Endothelial cell (in vitro differentiated cells): Measurements from ENCODE around the gene TRAPPC10. TPM values are rescaled to one million over a fixed set of nuclear protein-coding genes. Genes with fewer than 3 reads are reported as not detected.

ENCODE experiments used
- DNase-seq: peaks from one replicate; pipeline ENCODE4 v3.0.0; 2021; ENCODE audit warnings: low spot score
- H3K27ac Mint-ChIP-seq: one replicate; pipeline ENCODE4 v1.8.0; 2021; ENCODE audit warnings: mixed read lengths, inconsistent platforms; ENCODE audit not compliant: unreplicated experiment
- H3K27me3 Mint-ChIP-seq: one replicate; pipeline ENCODE4 v1.8.0; 2021; ENCODE audit warnings: mild to moderate bottlenecking, moderate library complexity, mixed read lengths, inconsistent platforms; ENCODE audit not compliant: unreplicated experiment
- H3K36me3 Mint-ChIP-seq: one replicate; pipeline ENCODE4 v1.8.0; 2021; ENCODE audit warnings: mild to moderate bottlenecking, low read depth, mixed read lengths, inconsistent platforms; ENCODE audit not compliant: unreplicated experiment
- H3K4me1 Mint-ChIP-seq: one replicate; pipeline ENCODE4 v1.8.0; 2021; ENCODE audit warnings: mild to moderate bottlenecking, mixed read lengths, inconsistent platforms; ENCODE audit not compliant: unreplicated experiment
- H3K4me3 Mint-ChIP-seq: one replicate; pipeline ENCODE4 v1.8.0; 2021; ENCODE audit warnings: mild to moderate bottlenecking, mixed read lengths, inconsistent platforms; ENCODE audit not compliant: unreplicated experiment
- H3K9me3 Mint-ChIP-seq: one replicate; pipeline ENCODE4 v1.8.0; 2021; ENCODE audit warnings: mixed read lengths, inconsistent platforms; ENCODE audit not compliant: unreplicated experiment
- CTCF ChIP-seq: fragments of 200-600 bp; sonication (generic); IDR thresholded peaks from one replicate; pipeline ENCODE4 v1.5.0; 2021; ENCODE audit warnings: antibody characterized with exemption; ENCODE audit not compliant: unreplicated experiment
- total RNA-seq: library from RNA; stranded (reverse); fragmentation: NEBNext Ultra II Directional; extraction: Animal tissue kit (Norgen Biotek cat#: 25700); gene quantifications from one replicate; pipeline ENCODE4 v1.2.1, GENCODE V29; 2021; ENCODE audit not compliant: unreplicated experiment

TRAPPC10 gene
- total RNA-seq, 1 donor from 2014 or later: 28.4 TPM

- Mint-ChIP-seq H3K27ac (peak overlapping the region; percentile 31), H3K36me3 (peaks cover 5% of the 10 kb centered on the region), H3K4me1 (no peaks in the 10 kb centered on the region), H3K9me3 (no peaks in the 10 kb centered on the region), H3K27me3 (no peaks in the 10 kb centered on the region), H3K4me3 (no peak overlapping the region)
- TF ChIP-seq CTCF: no peak
- no peak for DNase-seq
Measured at GRCh38 chr21:44043613-44044012, 31.5 kb downstream of the TRAPPC10 start.

- Mint-ChIP-seq H3K27me3 (no peaks in the 10 kb centered on the region), H3K4me1 (peaks cover 7% of the 10 kb centered on the region), H3K4me3 (no peak overlapping the region), H3K27ac (no peak overlapping the region), H3K36me3 (peaks cover 9% of the 10 kb centered on the region), H3K9me3 (no peaks in the 10 kb centered on the region)
- no peak for DNase-seq
- TF ChIP-seq CTCF: no peak
Measured at GRCh38 chr21:44046734-44047133, 34.6 kb downstream of the TRAPPC10 start.

GRCh38 chr21:44047996-44048560, 36.0 kb downstream of the TRAPPC10 start:
- DNase-seq: no peak
- TF ChIP-seq CTCF: no peak
- Mint-ChIP-seq H3K9me3 (no peaks in the 10 kb centered on the region), H3K4me1 (peaks cover 7% of the 10 kb centered on the region), H3K36me3 (peaks cover 12% of the 10 kb centered on the region), H3K27me3 (no peaks in the 10 kb centered on the region), H3K27ac (peak overlapping the region; percentile 36), H3K4me3 (no peak overlapping the region)

GRCh38 chr21:44049182-44049581, 37.1 kb downstream of the TRAPPC10 start:
- peak overlapping the region; percentile 25 for H3K4me3 Mint-ChIP-seq
- H3K9me3 Mint-ChIP-seq: no peaks in the 10 kb centered on the region
- H3K4me1 Mint-ChIP-seq: peaks cover 7% of the 10 kb centered on the region
- H3K27me3 Mint-ChIP-seq: no peaks in the 10 kb centered on the region
- TF ChIP-seq CTCF: no peak
- H3K36me3 Mint-ChIP-seq: peaks cover 12% of the 10 kb centered on the region
- no peak overlapping the region for H3K27ac Mint-ChIP-seq
- no peak for DNase-seq

GRCh38 chr21:44049606-44050005, 37.5 kb downstream of the TRAPPC10 start:
- Mint-ChIP-seq H3K4me1 (peaks cover 9% of the 10 kb centered on the region), H3K27ac (no peak overlapping the region), H3K4me3 (peak overlapping the region; percentile 25), H3K36me3 (peaks cover 14% of the 10 kb centered on the region), H3K9me3 (no peaks in the 10 kb centered on the region), H3K27me3 (no peaks in the 10 kb centered on the region)
- no peak for DNase-seq
- no peak for TF ChIP-seq CTCF
